K562 (cell line): Measurements from ENCODE around the gene TRIP10.

Source experiments
- BHLHE40 ChIP-seq: IDR thresholded peaks from 2 replicates; pipeline ENCODE4 v1.6.1; 2011; ENCODE audit warnings: low read length, improper control_type of control experiment
- HMG20B ChIP-seq: fragments of 250-450 bp; sonication (Bioruptor Pico); IDR thresholded peaks from 2 replicates; pipeline ENCODE4 v1.5.0; 2021; ENCODE audit warnings: mild to moderate bottlenecking
- ILF3 ChIP-seq: fragments of 450-650 bp; IDR thresholded peaks from 2 replicates; pipeline ENCODE4 v1.6.1; 2018; ENCODE audit warnings: antibody characterized with exemption, mild to moderate bottlenecking, moderate library complexity, borderline replicate concordance
- JUND ChIP-seq, 2 experiments: IDR thresholded peaks; 2 replicates in 1 of 2; 3 replicates in 1 of 2; pipeline ENCODE4 v1.6.1; 2011; ENCODE audit warnings: borderline replicate concordance in 2 of 2, low read depth in 2 of 2, low read length in 2 of 2, improper control_type of control experiment in 1 of 2, missing biosample characterization in 1 of 2, missing genetic modification characterization in 1 of 2, missing genetic modification reagents in 1 of 2
- NCOA1 ChIP-seq: fragments of 450-650 bp; IDR thresholded peaks from 2 replicates; pipeline ENCODE4 v1.6.1; 2016; ENCODE audit warnings: low read depth
- POLR2AphosphoS5 ChIP-seq: IDR thresholded peaks from 2 replicates; pipeline ENCODE4 v1.6.1; 2011; ENCODE audit warnings: mild to moderate bottlenecking, low read depth, low read length, moderate library complexity; ENCODE audit not compliant: control insufficient read depth, insufficient read depth
- TF ChIP-seq, protein P1 (sequence below), 3 experiments: IDR thresholded peaks in 2 of 3; conservative IDR thresholded peaks in 1 of 3; 2 replicates each; pipeline ENCODE4 v1.5.1; 2011 to 2012; ENCODE audit warnings: low read length in 3 of 3, mild to moderate bottlenecking in 3 of 3, control low read depth in 2 of 3, improper control_type of control experiment in 1 of 3, inconsistent platforms in 1 of 3, low read depth in 1 of 3, mixed read lengths in 1 of 3, moderate library complexity in 1 of 3; ENCODE audit not compliant: insufficient read depth in 2 of 3

DNA sequence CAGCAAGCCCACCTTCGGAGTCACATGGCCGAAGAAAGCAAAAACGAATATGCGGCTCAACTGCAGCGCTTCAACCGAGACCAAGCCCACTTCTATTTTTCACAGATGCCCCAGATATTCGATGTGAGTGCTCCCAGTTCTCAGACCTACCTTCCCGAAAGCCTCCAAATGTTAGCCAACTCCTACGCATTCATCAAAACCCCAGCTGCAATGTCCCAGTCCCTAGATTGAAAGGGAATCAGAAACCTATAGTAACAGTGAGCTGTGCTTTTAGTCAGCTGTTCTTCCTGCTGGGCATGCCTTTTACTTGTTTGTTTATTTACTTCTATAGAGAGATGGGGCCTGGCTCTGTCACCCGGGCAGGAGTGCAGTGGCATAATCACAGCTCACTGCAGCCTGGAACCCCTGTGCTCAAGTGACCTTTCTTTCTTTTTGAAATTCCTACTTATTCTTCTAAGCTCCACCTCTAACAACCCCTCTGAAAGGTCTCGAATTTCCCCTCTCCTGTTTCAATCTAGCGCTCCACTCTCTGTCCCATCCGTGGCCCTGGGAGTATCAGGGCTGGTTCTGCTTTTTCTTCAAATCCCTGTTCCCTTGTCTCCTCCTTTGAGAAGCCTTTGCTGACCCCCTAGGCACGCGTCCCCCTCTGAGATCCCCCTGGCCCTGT lies 4.4 kb downstream of the TRIP10 start:
- TF ChIP-seq POLR2AphosphoS5, result no peak
- TF ChIP-seq JUND (IDR thresholded peaks at IDR 0.05; ENCODE audit: borderline replicate concordance, low read depth, low read length), result no peak
- TF ChIP-seq JUND (tag; IDR thresholded peaks at IDR 0.05; ENCODE audit: borderline replicate concordance, low read depth, low read length), result no peak
- TF ChIP-seq NCOA1, result no peak
- TF ChIP-seq, protein P1, sequence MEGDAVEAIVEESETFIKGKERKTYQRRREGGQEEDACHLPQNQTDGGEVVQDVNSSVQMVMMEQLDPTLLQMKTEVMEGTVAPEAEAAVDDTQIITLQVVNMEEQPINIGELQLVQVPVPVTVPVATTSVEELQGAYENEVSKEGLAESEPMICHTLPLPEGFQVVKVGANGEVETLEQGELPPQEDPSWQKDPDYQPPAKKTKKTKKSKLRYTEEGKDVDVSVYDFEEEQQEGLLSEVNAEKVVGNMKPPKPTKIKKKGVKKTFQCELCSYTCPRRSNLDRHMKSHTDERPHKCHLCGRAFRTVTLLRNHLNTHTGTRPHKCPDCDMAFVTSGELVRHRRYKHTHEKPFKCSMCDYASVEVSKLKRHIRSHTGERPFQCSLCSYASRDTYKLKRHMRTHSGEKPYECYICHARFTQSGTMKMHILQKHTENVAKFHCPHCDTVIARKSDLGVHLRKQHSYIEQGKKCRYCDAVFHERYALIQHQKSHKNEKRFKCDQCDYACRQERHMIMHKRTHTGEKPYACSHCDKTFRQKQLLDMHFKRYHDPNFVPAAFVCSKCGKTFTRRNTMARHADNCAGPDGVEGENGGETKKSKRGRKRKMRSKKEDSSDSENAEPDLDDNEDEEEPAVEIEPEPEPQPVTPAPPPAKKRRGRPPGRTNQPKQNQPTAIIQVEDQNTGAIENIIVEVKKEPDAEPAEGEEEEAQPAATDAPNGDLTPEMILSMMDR (IDR thresholded peaks at IDR 0.05 in 2 of 3, conservative IDR thresholded peaks at IDR 0.05 in 1 of 3; ENCODE audit: insufficient read depth in 2 of 3, low read depth in 1 of 3, low read length in 3 of 3), result no peak
- TF ChIP-seq BHLHE40, result no peak
- no peak for TF ChIP-seq ILF3
- no peak for TF ChIP-seq HMG20B (CRISPR knock-in tag)
